IMR-90 (cell line): ENCODE data around the gene OSBPL1A.

Experiments used
- CTCF ChIP-seq: conservative IDR thresholded peaks from 2 replicates; pipeline ENCODE4 v1.5.1; 2012; ENCODE audit warnings: mild to moderate bottlenecking, low read depth, low read length, improper control_type of control experiment
- MAFK ChIP-seq: IDR thresholded peaks from 2 replicates; pipeline ENCODE4 v1.6.1; 2012; ENCODE audit warnings: low read depth, low read length, improper control_type of control experiment
- MAZ ChIP-seq: IDR thresholded peaks from 2 replicates; pipeline ENCODE4 v1.6.1; 2012; ENCODE audit warnings: low read depth, mild to moderate bottlenecking, low read length, improper control_type of control experiment, moderate library complexity, borderline replicate concordance
- POLR2A ChIP-seq: IDR thresholded peaks from 2 replicates; pipeline ENCODE4 v1.6.1; 2012; ENCODE audit warnings: mild to moderate bottlenecking, low read depth, low read length
- RCOR1 ChIP-seq: IDR thresholded peaks from 2 replicates; pipeline ENCODE4 v1.6.1; 2012; ENCODE audit warnings: mild to moderate bottlenecking, low read length, improper control_type of control experiment; ENCODE audit not compliant: insufficient replicate concordance
- RFX5 ChIP-seq: IDR thresholded peaks from 2 replicates; pipeline ENCODE4 v1.8.0; 2012; ENCODE audit warnings: low read depth, mild to moderate bottlenecking, low read length, moderate library complexity
- SMC3 ChIP-seq: fragments of 150-350 bp; IDR thresholded peaks from 2 replicates; pipeline ENCODE4 v1.6.1; 2016; ENCODE audit warnings: low read depth, mild to moderate bottlenecking, antibody characterized with exemption, low read length, moderate library complexity

- no peak for TF ChIP-seq RFX5
- no peak for TF ChIP-seq MAFK
- no peak for TF ChIP-seq CTCF
- no peak for TF ChIP-seq SMC3
- TF ChIP-seq POLR2A: no peak
- no peak for TF ChIP-seq RCOR1
- TF ChIP-seq MAZ: no peak
These were observed 137.6 kb downstream of the OSBPL1A start for GRCh38 chr18:24259869-24260641.
